COLO668 (cell line): ENCODE data around the gene TMTC1.
"Not testable (repeated sequence)": the region's sequence is repeated elsewhere in the genome, so short reads cannot be mapped to it uniquely, and the experiment has no call there.

Source experiments
- DNase-seq: peaks from one replicate; lab custom pipeline; 2025; ENCODE audit not compliant: unreplicated experiment; lab: John Stamatoyannopoulos, UW

Gene TMTC1

GRCh38 chr12:29673346-29673745, 110.4 kb downstream of the TMTC1 start:
- DNase-seq: no peak

- no peak for DNase-seq
These were observed 111.2 kb downstream of the TMTC1 start for GRCh38 chr12:29672580-29672979.

- DNase-seq: no peak
These were observed 112.0 kb downstream of the TMTC1 start for GRCh38 chr12:29671742-29672141.

GRCh38 chr12:29667011-29667410, 116.7 kb downstream of the TMTC1 start:
- DNase-seq: no peak

GRCh38 chr12:29665107-29665506, 118.6 kb downstream of the TMTC1 start:
- no peak for DNase-seq

- no peak for DNase-seq
These were observed 120.9 kb downstream of the TMTC1 start for GRCh38 chr12:29662734-29663323.

GRCh38 chr12:29660847-29661246, 122.9 kb downstream of the TMTC1 start:
- DNase-seq: no peak

GRCh38 chr12:29656762-29657538, 126.8 kb downstream of the TMTC1 start:
- DNase-seq: no peak

- DNase-seq: no peak
These were observed 127.9 kb downstream of the TMTC1 start for GRCh38 chr12:29655861-29656260.

- DNase-seq: no peak
These were observed 130.5 kb downstream of the TMTC1 start for GRCh38 chr12:29653286-29653685.

- DNase-seq: no peak
These were observed 133.4 kb downstream of the TMTC1 start for GRCh38 chr12:29650371-29650770.

- no peak for DNase-seq
These were observed 134.0 kb downstream of the TMTC1 start for GRCh38 chr12:29649722-29650121.

GRCh38 chr12:29644536-29645162, 139.1 kb downstream of the TMTC1 start:
- DNase-seq: peak; percentile 1

GRCh38 chr12:29640589-29641345, 143.0 kb downstream of the TMTC1 start:
- no peak for DNase-seq

GRCh38 chr12:29639893-29640495, 143.7 kb downstream of the TMTC1 start:
- DNase-seq: no peak

GRCh38 chr12:29638528-29638927, 145.2 kb downstream of the TMTC1 start:
- DNase-seq: no peak

GRCh38 chr12:29634057-29634456, 149.7 kb downstream of the TMTC1 start:
- no peak for DNase-seq

- not testable (repeated sequence) for DNase-seq
These were observed 153.6 kb downstream of the TMTC1 start for GRCh38 chr12:29630164-29630563.

- DNase-seq: no peak
These were observed 156.5 kb downstream of the TMTC1 start for GRCh38 chr12:29627221-29627620.

- DNase-seq: no peak
These were observed 158.3 kb downstream of the TMTC1 start for GRCh38 chr12:29625359-29625953.

GRCh38 chr12:29622251-29622650, 161.5 kb downstream of the TMTC1 start:
- no peak for DNase-seq
